ENCODE measurements around the gene C1orf53. TPM values are rescaled to one million over a fixed set of nuclear protein-coding genes. Genes with fewer than 3 reads are reported as not detected.

C1orf53 gene
- total and polyA plus RNA-seq, 2 of the 13 experiments (the other 11 are each of a cell fraction or from before 2014, with no cell fraction given), result 5.8 to 10.1 TPM

GRCh38 chr1:197903196-197903514 is 725 bp downstream of the C1orf53 start (continued):
- TF ChIP-seq CBX5 (CRISPR knock-in tag; IDR thresholded peaks at IDR 0.05; ENCODE audit: borderline replicate concordance) (0 out of 2 replicates have a peak, but pooled peaks have one; percentile 12), KDM5A (IDR thresholded peaks at IDR 0.05; ENCODE audit: borderline replicate concordance, low read length) (0 out of 2 replicates have a peak, but pooled peaks have one; percentile 1), ARID3A (IDR thresholded peaks at IDR 0.05; ENCODE audit: low read depth, low read length) (no peak)
- TF ChIP-seq, protein P1, sequence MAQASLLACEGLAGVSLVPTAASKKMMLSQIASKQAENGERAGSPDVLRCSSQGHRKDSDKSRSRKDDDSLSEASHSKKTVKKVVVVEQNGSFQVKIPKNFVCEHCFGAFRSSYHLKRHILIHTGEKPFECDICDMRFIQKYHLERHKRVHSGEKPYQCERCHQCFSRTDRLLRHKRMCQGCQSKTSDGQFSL (CRISPR knock-in tag; IDR thresholded peaks at IDR 0.05), result peak; percentile 90; the same call in 1 of the 2 replicates

DNA sequence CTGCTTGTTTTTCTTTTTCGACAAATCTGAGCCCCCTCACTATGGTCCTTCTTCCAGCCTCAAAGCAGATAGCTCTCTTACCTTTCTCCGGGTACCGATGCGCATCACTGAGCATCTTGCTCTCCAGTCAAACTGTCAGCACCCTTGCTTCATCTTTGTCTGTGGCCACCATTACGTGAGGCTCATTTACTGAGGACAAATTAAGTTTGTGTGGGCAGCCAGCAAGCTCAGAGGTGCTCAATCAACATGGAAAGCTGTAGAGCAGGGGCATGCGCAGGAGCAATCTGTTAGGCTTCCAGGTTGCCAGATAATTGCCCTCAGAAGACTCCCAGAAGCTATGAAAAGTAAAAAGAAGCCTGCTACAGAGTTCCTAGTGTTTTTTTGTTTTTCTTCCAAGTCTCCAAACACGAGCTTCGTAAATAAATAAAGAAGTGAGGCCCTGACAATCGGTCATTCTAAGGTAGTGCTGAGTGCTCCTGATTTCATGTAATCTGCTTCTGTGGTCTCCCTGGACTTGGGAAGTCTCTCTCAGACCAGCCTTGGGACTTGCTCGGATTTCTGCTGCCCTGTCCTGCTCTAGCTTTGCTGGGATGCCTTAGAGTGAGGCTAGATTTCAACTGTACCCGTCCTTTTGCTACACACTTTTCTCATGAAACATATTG is 1.8 kb downstream of the C1orf53 start:
- CTCF ChIA-PET (ENCODE audit: low intra/inter-chr PET ratio, low total read pairs), result no interaction called here
- Histone ChIP-seq H2AFZ (ENCODE audit: low read length) (no peak overlapping the region), H3K9me3 (ENCODE audit: low read length) (no peaks in the 10 kb centered on the region), H3K9ac (ENCODE audit: insufficient read depth, low read depth, low read length) (no peak overlapping the region), H3K4me1 (ENCODE audit: insufficient read depth, low read length) (peaks cover 34% of the 10 kb centered on the region), H3K36me3 (replicated peaks in 1 of 2; ENCODE audit: control insufficient read depth in 1 of 2, insufficient read depth in 2 of 2, low read length in 2 of 2) (no peaks in the 10 kb centered on the region), H3K79me2 (ENCODE audit: insufficient read depth, low read length) (no peaks in the 10 kb centered on the region), H3K4me2 (ENCODE audit: low read depth, low read length) (no peak overlapping the region), H3K27ac (ENCODE audit: extremely low read length, insufficient read depth, low read length) (no peak overlapping the region), H4K20me1 (ENCODE audit: insufficient read depth, low read length) (no peaks in the 10 kb centered on the region), H3K4me3 (replicated peaks in 1 of 3; ENCODE audit: insufficient read depth in 1 of 3, low read depth in 2 of 3, low read length in 3 of 3) (no peak overlapping the region), H3K27me3 (ENCODE audit: control insufficient read depth in 1 of 2, insufficient read depth in 2 of 2, low read length in 2 of 2) (peaks cover 0 to 3% of the 10 kb centered on the region in 2 experiments; a peak in 2 of 5 replicates)
- POLR2A ChIA-PET, result interaction anchor here (3.8 kb wide), 1 partner anchor 21 kb away, joined by 51 read pairs; no protein-coding TSS in a partner anchor
- FAIRE-seq (no peak), ATAC-seq (no peak), DNase-seq (ENCODE audit: low spot score) (no peak)
- no peak for TF ChIP-seq TOE1 (CRISPR knock-in tag; IDR thresholded peaks at IDR 0.05)
- TF ChIP-seq, protein P2, sequence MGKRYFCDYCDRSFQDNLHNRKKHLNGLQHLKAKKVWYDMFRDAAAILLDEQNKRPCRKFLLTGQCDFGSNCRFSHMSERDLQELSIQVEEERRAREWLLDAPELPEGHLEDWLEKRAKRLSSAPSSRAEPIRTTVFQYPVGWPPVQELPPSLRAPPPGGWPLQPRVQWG (CRISPR knock-in tag; IDR thresholded peaks at IDR 0.05; ENCODE audit: borderline replicate concordance, low read depth), result no peak
- no peak for TF ChIP-seq SNAI1 (CRISPR knock-in tag; IDR thresholded peaks at IDR 0.05; ENCODE audit: borderline replicate concordance)
- no peak for TF ChIP-seq ZNF629 (CRISPR knock-in tag; conservative IDR thresholded peaks at IDR 0.05)
- no peak for TF ChIP-seq ZNF292 (CRISPR knock-in tag; IDR thresholded peaks at IDR 0.05; ENCODE audit: borderline replicate concordance, low read depth)
- no peak for TF ChIP-seq ZSCAN25 (CRISPR knock-in tag; IDR thresholded peaks at IDR 0.05)
- no peak for TF ChIP-seq MXI1 (IDR thresholded peaks at IDR 0.05; ENCODE audit: borderline replicate concordance, low read depth, low read length)
- TF ChIP-seq, protein P3, sequence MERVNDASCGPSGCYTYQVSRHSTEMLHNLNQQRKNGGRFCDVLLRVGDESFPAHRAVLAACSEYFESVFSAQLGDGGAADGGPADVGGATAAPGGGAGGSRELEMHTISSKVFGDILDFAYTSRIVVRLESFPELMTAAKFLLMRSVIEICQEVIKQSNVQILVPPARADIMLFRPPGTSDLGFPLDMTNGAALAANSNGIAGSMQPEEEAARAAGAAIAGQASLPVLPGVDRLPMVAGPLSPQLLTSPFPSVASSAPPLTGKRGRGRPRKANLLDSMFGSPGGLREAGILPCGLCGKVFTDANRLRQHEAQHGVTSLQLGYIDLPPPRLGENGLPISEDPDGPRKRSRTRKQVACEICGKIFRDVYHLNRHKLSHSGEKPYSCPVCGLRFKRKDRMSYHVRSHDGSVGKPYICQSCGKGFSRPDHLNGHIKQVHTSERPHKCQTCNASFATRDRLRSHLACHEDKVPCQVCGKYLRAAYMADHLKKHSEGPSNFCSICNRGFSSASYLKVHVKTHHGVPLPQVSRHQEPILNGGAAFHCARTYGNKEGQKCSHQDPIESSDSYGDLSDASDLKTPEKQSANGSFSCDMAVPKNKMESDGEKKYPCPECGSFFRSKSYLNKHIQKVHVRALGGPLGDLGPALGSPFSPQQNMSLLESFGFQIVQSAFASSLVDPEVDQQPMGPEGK (CRISPR knock-in tag; IDR thresholded peaks at IDR 0.05), result no peak
- intact Hi-C loops (cut with micrococcal nuclease; ENCODE audit: unreplicated experiment) (loop anchor here (5.0 kb wide), 1 partner anchor 127 kb away; the partner anchor contains the start of gene DENND1B), in situ Hi-C loops (cut with HindIII; ENCODE audit: extremely low pct_ligation_motif_present, low pct_unique_long_range_greater_than_20kb) (no loop called here)
- 91% methylated on average over 11 of the region's 11 CpGs for WGBS (ENCODE audit: low lambda C conversion rate)
- no TSS peak for BruUV-seq (replicated peaks)

Data from HepG2 (cell line).